Measurements from ENCODE around the gene OPCML. TPM values are rescaled to one million over a fixed set of nuclear protein-coding genes. Genes with fewer than 3 reads are reported as not detected.

The OPCML gene
- total RNA-seq, 1 donor from 2014 or later: not detected

- no peak overlapping the region for H3K4me3 ChIP-seq
- H3K36me3 ChIP-seq: no peaks in the 10 kb centered on the region
- no peaks in the 10 kb centered on the region for H3K9me3 ChIP-seq
- TF ChIP-seq POLR2A (IDR thresholded peaks at IDR 0.05) (no peak), POLR2AphosphoS5 (IDR thresholded peaks at IDR 0.05; ENCODE audit: insufficient read depth in 1 of 2, low read depth in 1 of 2) (no peak), CTCF (IDR thresholded peaks at IDR 0.05) (no peak)
- intact Hi-C loops (cut with DNase I): no loop called here
- DNase-seq (ENCODE audit: extremely low spot score in 2 of 2): no peak
- no peak overlapping the region for H3K27ac ChIP-seq
- H3K4me1 ChIP-seq: no peaks in the 10 kb centered on the region
- H3K27me3 ChIP-seq: no peaks in the 10 kb centered on the region
Measured at GRCh38 chr11:132972565-132972964, 559.7 kb downstream of the OPCML start.

- Histone ChIP-seq H3K4me1 (no peaks in the 10 kb centered on the region), H3K27ac (no peak overlapping the region), H3K4me3 (no peak overlapping the region), H3K9me3 (no peaks in the 10 kb centered on the region), H3K27me3 (no peaks in the 10 kb centered on the region), H3K36me3 (no peaks in the 10 kb centered on the region)
- intact Hi-C loops (cut with DNase I): no loop called here
- no peak for DNase-seq (ENCODE audit: extremely low spot score in 2 of 2)
- no peak for TF ChIP-seq CTCF (IDR thresholded peaks at IDR 0.05)
- TF ChIP-seq POLR2A (IDR thresholded peaks at IDR 0.05): no peak
- no peak for TF ChIP-seq POLR2AphosphoS5 (IDR thresholded peaks at IDR 0.05; ENCODE audit: insufficient read depth in 1 of 2, low read depth in 1 of 2)
Measured at GRCh38 chr11:132971351-132971750, 561.0 kb downstream of the OPCML start.

- intact Hi-C loops (cut with DNase I): no loop called here
- DNase-seq (ENCODE audit: extremely low spot score in 2 of 2): no peak
- H3K27me3 ChIP-seq: no peaks in the 10 kb centered on the region
Measured at GRCh38 chr11:132969892-132970291, 562.4 kb downstream of the OPCML start.

GRCh38 chr11:132962041-132962440, 570.3 kb downstream of the OPCML start:
- Histone ChIP-seq H3K9me3 (no peaks in the 10 kb centered on the region), H3K4me3 (no peak overlapping the region), H3K36me3 (no peaks in the 10 kb centered on the region), H3K27me3 (no peaks in the 10 kb centered on the region), H3K4me1 (no peaks in the 10 kb centered on the region), H3K27ac (no peak overlapping the region)
- DNase-seq (ENCODE audit: extremely low spot score in 2 of 2): no peak
- TF ChIP-seq POLR2AphosphoS5 (IDR thresholded peaks at IDR 0.05; ENCODE audit: insufficient read depth in 1 of 2, low read depth in 1 of 2): no peak
- TF ChIP-seq CTCF (IDR thresholded peaks at IDR 0.05): no peak
- no peak for TF ChIP-seq POLR2A (IDR thresholded peaks at IDR 0.05)
- intact Hi-C loops (cut with DNase I): no loop called here

More at GRCh38 chr11:132969892-132970291, 562.4 kb downstream of the OPCML start:
- no peaks in the 10 kb centered on the region for H3K36me3 ChIP-seq
- H3K4me3 ChIP-seq: no peak overlapping the region
- H3K4me1 ChIP-seq: no peaks in the 10 kb centered on the region
- no peaks in the 10 kb centered on the region for H3K9me3 ChIP-seq
- no peak for TF ChIP-seq CTCF (IDR thresholded peaks at IDR 0.05)
- TF ChIP-seq POLR2AphosphoS5 (IDR thresholded peaks at IDR 0.05; ENCODE audit: insufficient read depth in 1 of 2, low read depth in 1 of 2): no peak
- no peak for TF ChIP-seq POLR2A (IDR thresholded peaks at IDR 0.05)
- H3K27ac ChIP-seq: no peak overlapping the region

GRCh38 chr11:132961453-132961852, 570.8 kb downstream of the OPCML start:
- H3K4me3 ChIP-seq: no peak overlapping the region
- TF ChIP-seq POLR2A (IDR thresholded peaks at IDR 0.05): no peak
- TF ChIP-seq CTCF (IDR thresholded peaks at IDR 0.05): no peak
- no peak for TF ChIP-seq POLR2AphosphoS5 (IDR thresholded peaks at IDR 0.05; ENCODE audit: insufficient read depth in 1 of 2, low read depth in 1 of 2)
- no peak overlapping the region for H3K27ac ChIP-seq
- H3K4me1 ChIP-seq: no peaks in the 10 kb centered on the region
- no peaks in the 10 kb centered on the region for H3K9me3 ChIP-seq
- no peaks in the 10 kb centered on the region for H3K36me3 ChIP-seq
- no peak for DNase-seq (ENCODE audit: extremely low spot score in 2 of 2)
- intact Hi-C loops (cut with DNase I): no loop called here
- H3K27me3 ChIP-seq: no peaks in the 10 kb centered on the region

Measured in vagina (tissue), 2 donors.